Measurements from ENCODE around the gene TMEM44. TPM values are rescaled to one million over a fixed set of nuclear protein-coding genes. Genes with fewer than 3 reads are reported as not detected.
A peak's percentile ranks its signal among the peaks of the same experiment; 100 is the strongest.

The TMEM44 gene
- polyA plus RNA-seq, 1 experiment = 14.0 TPM

- TF ChIP-seq, protein P1, sequence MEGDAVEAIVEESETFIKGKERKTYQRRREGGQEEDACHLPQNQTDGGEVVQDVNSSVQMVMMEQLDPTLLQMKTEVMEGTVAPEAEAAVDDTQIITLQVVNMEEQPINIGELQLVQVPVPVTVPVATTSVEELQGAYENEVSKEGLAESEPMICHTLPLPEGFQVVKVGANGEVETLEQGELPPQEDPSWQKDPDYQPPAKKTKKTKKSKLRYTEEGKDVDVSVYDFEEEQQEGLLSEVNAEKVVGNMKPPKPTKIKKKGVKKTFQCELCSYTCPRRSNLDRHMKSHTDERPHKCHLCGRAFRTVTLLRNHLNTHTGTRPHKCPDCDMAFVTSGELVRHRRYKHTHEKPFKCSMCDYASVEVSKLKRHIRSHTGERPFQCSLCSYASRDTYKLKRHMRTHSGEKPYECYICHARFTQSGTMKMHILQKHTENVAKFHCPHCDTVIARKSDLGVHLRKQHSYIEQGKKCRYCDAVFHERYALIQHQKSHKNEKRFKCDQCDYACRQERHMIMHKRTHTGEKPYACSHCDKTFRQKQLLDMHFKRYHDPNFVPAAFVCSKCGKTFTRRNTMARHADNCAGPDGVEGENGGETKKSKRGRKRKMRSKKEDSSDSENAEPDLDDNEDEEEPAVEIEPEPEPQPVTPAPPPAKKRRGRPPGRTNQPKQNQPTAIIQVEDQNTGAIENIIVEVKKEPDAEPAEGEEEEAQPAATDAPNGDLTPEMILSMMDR (IDR thresholded peaks at IDR 0.05; ENCODE audit: low read depth, low read length) = no peak
- no peak overlapping the region for H3K4me3 ChIP-seq (ENCODE audit: low read depth, low read length)
- H3K27me3 ChIP-seq (ENCODE audit: control insufficient read depth, insufficient read depth, low read length) = no peaks in the 10 kb centered on the region
- no peak for DNase-seq (ENCODE audit: low read depth, low spot score)
- POLR2A ChIA-PET = interaction anchor here (1.1 to 1.4 kb wide), 2 partner anchors 16 to 61 kb away, joined by 3 read pairs; no protein-coding TSS in a partner anchor
- H3K9me3 ChIP-seq (ENCODE audit: control insufficient read depth, insufficient read depth, low read length) = peaks cover 5% of the 10 kb centered on the region; the same call in 1 of the 2 replicates
- CTCF ChIA-PET = interaction anchor here (1.5 kb wide), 1 partner anchor 115 kb away, joined by 4 read pairs; no protein-coding TSS in a partner anchor
- H3K27ac ChIP-seq (ENCODE audit: low read depth, low read length) = peak overlapping the region; percentile 86
These were observed 45.7 kb downstream of the TMEM44 start for GRCh38 chr3:194587438-194587931.

DNA sequence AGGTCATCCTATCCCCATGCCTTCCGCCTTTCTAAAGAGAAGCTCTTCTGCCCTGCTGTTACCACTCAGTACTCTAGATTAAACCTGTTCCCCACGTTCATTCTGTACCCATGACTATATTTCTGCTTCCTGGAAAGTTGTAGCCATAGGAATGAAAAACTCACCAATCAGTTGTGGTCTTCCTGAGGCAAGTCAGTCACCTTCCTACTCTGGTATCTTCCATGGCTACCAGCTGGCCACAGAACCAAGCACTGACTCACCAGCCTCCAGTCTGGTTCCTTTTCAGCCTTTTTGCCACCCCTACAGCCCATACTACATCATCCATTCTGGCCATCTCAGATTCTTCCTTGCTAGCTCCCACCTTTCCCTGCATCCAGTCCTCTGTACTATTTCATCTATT lies 46.4 kb downstream of the TMEM44 start:
- Histone ChIP-seq H3K27ac (ENCODE audit: low read depth, low read length) (peak overlapping the region; percentile 86), H3K27me3 (ENCODE audit: control insufficient read depth, insufficient read depth, low read length) (no peaks in the 10 kb centered on the region), H3K9me3 (ENCODE audit: control insufficient read depth, insufficient read depth, low read length) (peaks cover 6% of the 10 kb centered on the region; the same call in 1 of the 2 replicates), H3K4me3 (ENCODE audit: low read depth, low read length) (no peak overlapping the region)
- TF ChIP-seq, protein P1 (IDR thresholded peaks at IDR 0.05; ENCODE audit: low read depth, low read length) = no peak
- CTCF ChIA-PET = interaction anchor here (4.2 kb wide), 1 partner anchor 8 kb away, joined by 19 read pairs; no protein-coding TSS in a partner anchor
- POLR2A ChIA-PET = interaction anchor here (1.0 to 1.4 kb wide), 3 partner anchors 10 to 60 kb away, joined by 3 read pairs; no protein-coding TSS in a partner anchor
- DNase-seq (ENCODE audit: low read depth, low spot score) = no peak

- H3K27ac ChIP-seq (ENCODE audit: low read depth, low read length) = no peak overlapping the region
- no peak for DNase-seq (ENCODE audit: low read depth, low spot score)
- CTCF ChIA-PET = interaction anchor here (4.2 kb wide), 1 partner anchor 9 kb away, joined by 19 read pairs; no protein-coding TSS in a partner anchor
These were observed 47.3 kb downstream of the TMEM44 start for GRCh38 chr3:194585880-194586281.

DNA sequence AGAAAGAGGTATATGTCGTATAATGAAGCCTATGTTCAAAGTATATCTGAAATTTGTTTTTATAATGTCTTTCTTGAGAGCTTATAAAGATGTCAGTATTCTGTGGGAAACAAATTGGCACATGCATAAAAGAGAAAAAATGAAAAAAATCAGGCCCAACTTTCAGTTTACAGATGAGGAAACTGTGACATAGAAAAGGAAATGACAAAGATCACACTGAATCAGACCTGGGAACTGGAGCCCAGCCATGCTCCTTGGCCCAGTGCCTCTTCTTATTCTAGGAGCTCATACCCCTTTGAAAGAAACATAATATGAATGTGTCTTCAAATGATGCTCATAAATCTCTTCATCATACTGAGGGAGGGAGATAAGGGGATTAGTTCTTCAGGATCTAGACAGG lies 48.4 kb downstream of the TMEM44 start:
- DNase-seq (ENCODE audit: low read depth, low spot score) = no peak
- Histone ChIP-seq H3K27ac (ENCODE audit: low read depth, low read length) (no peak overlapping the region), H3K27me3 (ENCODE audit: control insufficient read depth, insufficient read depth, low read length) (no peaks in the 10 kb centered on the region), H3K4me3 (ENCODE audit: low read depth, low read length) (no peak overlapping the region; the same call in 1 of the 2 replicates), H3K9me3 (ENCODE audit: control insufficient read depth, insufficient read depth, low read length) (peaks cover 6% of the 10 kb centered on the region; the same call in 1 of the 2 replicates)
- TF ChIP-seq, protein P1 (IDR thresholded peaks at IDR 0.05; ENCODE audit: low read depth, low read length) = no peak
- ChIA-PET POLR2A (interaction anchor here (0.5 to 1.6 kb wide), 2 partner anchors 9 to 114 kb away, joined by 3 to 5 read pairs; no protein-coding TSS in a partner anchor), CTCF (interaction anchor here (1.0 to 4.2 kb wide), 3 partner anchors 10 to 142 kb away, joined by 3 to 19 read pairs (median 15); no protein-coding TSS in a partner anchor)

More at GRCh38 chr3:194585880-194586281, 47.3 kb downstream of the TMEM44 start:
- TF ChIP-seq, protein P1 (IDR thresholded peaks at IDR 0.05; ENCODE audit: low read depth, low read length) = no peak
- Histone ChIP-seq H3K4me3 (ENCODE audit: low read depth, low read length) (no peak overlapping the region), H3K27me3 (ENCODE audit: control insufficient read depth, insufficient read depth, low read length) (no peaks in the 10 kb centered on the region), H3K9me3 (ENCODE audit: control insufficient read depth, insufficient read depth, low read length) (peaks cover 6% of the 10 kb centered on the region; the same call in 1 of the 2 replicates)
- POLR2A ChIA-PET = interaction anchor here (0.7 to 1.4 kb wide), 2 partner anchors 59 to 1535 kb away, joined by 3 read pairs; no protein-coding TSS in a partner anchor

- H3K27ac ChIP-seq (ENCODE audit: low read depth, low read length) = peak overlapping the region; percentile 87
- POLR2A ChIA-PET = interaction anchor here (0.6 to 1.9 kb wide), 5 partner anchors 9 to 210 kb away, joined by 3 to 6 read pairs (median 4); no protein-coding TSS in a partner anchor
- TF ChIP-seq, protein P1 (IDR thresholded peaks at IDR 0.05; ENCODE audit: low read depth, low read length) = no peak
- DNase-seq (ENCODE audit: low read depth, low spot score) = no peak
- CTCF ChIA-PET = interaction anchor here (1.0 to 4.2 kb wide), 4 partner anchors 10 to 241 kb away, joined by 3 to 19 read pairs (median 9); no protein-coding TSS in a partner anchor
- H3K9me3 ChIP-seq (ENCODE audit: control insufficient read depth, insufficient read depth, low read length) = peaks cover 6% of the 10 kb centered on the region; the same call in 1 of the 2 replicates
- H3K27me3 ChIP-seq (ENCODE audit: control insufficient read depth, insufficient read depth, low read length) = no peaks in the 10 kb centered on the region
- peak overlapping the region; percentile 98 for H3K4me3 ChIP-seq (ENCODE audit: low read depth, low read length)
These were observed 48.9 kb downstream of the TMEM44 start for GRCh38 chr3:194584320-194584776.
